ENCODE data around the gene MSRB2.

DNA sequence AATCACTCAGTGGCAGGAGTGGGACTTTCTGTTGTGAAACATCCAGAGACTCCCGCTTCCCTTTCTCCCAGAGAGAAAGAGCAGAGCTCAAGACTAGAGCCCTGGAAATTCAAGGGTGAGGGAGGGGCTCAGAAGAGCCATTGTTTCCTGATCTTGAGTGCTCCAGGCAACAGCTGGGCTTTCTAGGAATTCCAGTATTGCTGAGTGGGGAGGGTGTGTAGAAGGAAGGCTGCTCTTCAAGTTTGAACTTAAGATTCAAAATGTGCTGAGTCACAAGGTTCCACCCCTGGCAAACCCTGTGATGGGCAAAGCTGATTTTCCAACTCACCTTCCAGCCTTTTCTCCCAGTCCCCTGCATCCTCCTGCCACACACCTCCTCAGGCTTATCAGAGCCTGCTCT lies 42.3 kb upstream of the MSRB2 start:
- TF ChIP-seq, protein P1, sequence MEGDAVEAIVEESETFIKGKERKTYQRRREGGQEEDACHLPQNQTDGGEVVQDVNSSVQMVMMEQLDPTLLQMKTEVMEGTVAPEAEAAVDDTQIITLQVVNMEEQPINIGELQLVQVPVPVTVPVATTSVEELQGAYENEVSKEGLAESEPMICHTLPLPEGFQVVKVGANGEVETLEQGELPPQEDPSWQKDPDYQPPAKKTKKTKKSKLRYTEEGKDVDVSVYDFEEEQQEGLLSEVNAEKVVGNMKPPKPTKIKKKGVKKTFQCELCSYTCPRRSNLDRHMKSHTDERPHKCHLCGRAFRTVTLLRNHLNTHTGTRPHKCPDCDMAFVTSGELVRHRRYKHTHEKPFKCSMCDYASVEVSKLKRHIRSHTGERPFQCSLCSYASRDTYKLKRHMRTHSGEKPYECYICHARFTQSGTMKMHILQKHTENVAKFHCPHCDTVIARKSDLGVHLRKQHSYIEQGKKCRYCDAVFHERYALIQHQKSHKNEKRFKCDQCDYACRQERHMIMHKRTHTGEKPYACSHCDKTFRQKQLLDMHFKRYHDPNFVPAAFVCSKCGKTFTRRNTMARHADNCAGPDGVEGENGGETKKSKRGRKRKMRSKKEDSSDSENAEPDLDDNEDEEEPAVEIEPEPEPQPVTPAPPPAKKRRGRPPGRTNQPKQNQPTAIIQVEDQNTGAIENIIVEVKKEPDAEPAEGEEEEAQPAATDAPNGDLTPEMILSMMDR (IDR thresholded peaks at IDR 0.05) = no peak
- no peak for TF ChIP-seq POLR2A (IDR thresholded peaks at IDR 0.05)

All from suprapubic skin (tissue), 3 donors.